Subcutaneous adipose tissue (tissue), 4 donors: ENCODE data around the gene RALGAPA1. TPM values are rescaled to one million over a fixed set of nuclear protein-coding genes. Genes with fewer than 3 reads are reported as not detected.

Experiments used
- CTCF ChIP-seq: fragments of 450-650 bp; IDR thresholded peaks from one replicate; pipeline ENCODE4 v1.5.1; 2016; ENCODE audit warnings: low read depth, mild to moderate bottlenecking, control low read depth, antibody characterized with exemption, moderate library complexity
- total RNA-seq, 4 donors: library from RNA; depleted of rRNA; stranded (reverse); fragments of >200 nt; gene quantifications; one replicate each; pipeline ENCODE4 v1.1.0, GENCODE V29; 2016

RALGAPA1 gene
- total RNA-seq, 4 donors from 2014 or later = 48.6 to 104 (median 65.9) TPM

GRCh38 chr14:35814371-35815005 is 5.4 kb upstream of the RALGAPA1 start:
- TF ChIP-seq CTCF = no peak

- no peak for TF ChIP-seq CTCF
Measured at GRCh38 chr14:35810963-35811362, 1.9 kb upstream of the RALGAPA1 start.

- TF ChIP-seq CTCF = no peak
Measured at GRCh38 chr14:35809597-35809996, 502 bp upstream of the RALGAPA1 start.

- no peak for TF ChIP-seq CTCF
Measured at GRCh38 chr14:35808076-35808637, 938 bp downstream of the RALGAPA1 start.

- TF ChIP-seq CTCF = no peak
Measured at GRCh38 chr14:35807131-35807961, 1.7 kb downstream of the RALGAPA1 start.

GRCh38 chr14:35806006-35806907 is 2.8 kb downstream of the RALGAPA1 start:
- no peak for TF ChIP-seq CTCF
